ENCODE data around the gene EPS15. TPM values are rescaled to one million over a fixed set of nuclear protein-coding genes. Genes with fewer than 3 reads are reported as not detected.
"Not testable (repeated sequence)": the region's sequence is repeated elsewhere in the genome, so short reads cannot be mapped to it uniquely, and the experiment has no call there.

EPS15 gene
- total RNA-seq, 1 donor from 2014 or later: 88.5 TPM

GRCh38 chr1:51473331-51474115, 45.5 kb downstream of the EPS15 start:
- no peaks in the 10 kb centered on the region for H3K27me3 ChIP-seq
- peaks cover 28% of the 10 kb centered on the region for H3K4me1 ChIP-seq
- intact Hi-C loops (cut with DNase I): no loop called here
- DNase-seq (no peak), ATAC-seq (peak; percentile 46)
- H3K27ac ChIP-seq: no peak overlapping the region
- H3K36me3 ChIP-seq: peaks cover 28% of the 10 kb centered on the region
- TF ChIP-seq CTCF (IDR thresholded peaks at IDR 0.05): no peak
- no peaks in the 10 kb centered on the region for H3K9me3 ChIP-seq
- no peak overlapping the region for H3K4me3 ChIP-seq

DNA sequence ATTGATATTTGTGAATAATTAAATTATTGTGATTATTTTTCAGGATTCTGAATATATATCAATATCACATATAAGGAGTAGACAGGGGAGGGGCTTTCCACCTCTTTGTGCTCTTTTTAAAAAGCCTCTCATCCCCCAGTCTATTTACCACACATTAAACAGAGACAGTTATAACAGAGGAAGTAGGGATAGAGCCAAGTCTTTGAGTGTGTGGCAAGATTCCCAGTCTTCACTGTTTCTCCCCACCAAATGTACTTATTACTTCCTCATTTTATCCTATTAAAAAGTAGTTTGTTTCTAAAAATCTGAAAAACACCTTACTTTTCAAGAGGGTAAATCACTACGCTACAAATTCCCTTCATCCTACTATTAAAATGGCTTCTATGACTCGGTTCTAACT, 46.7 kb downstream of the EPS15 start:
- DNase-seq (no peak), ATAC-seq (peak; percentile 66)
- H3K27me3 ChIP-seq: no peaks in the 10 kb centered on the region
- H3K36me3 ChIP-seq: peaks cover 28% of the 10 kb centered on the region
- no peak overlapping the region for H3K4me3 ChIP-seq
- no peaks in the 10 kb centered on the region for H3K9me3 ChIP-seq
- no peak for TF ChIP-seq CTCF (IDR thresholded peaks at IDR 0.05)
- peak overlapping the region; percentile 43 for H3K27ac ChIP-seq
- peaks cover 28% of the 10 kb centered on the region for H3K4me1 ChIP-seq
- intact Hi-C loops (cut with DNase I): no loop called here

DNA sequence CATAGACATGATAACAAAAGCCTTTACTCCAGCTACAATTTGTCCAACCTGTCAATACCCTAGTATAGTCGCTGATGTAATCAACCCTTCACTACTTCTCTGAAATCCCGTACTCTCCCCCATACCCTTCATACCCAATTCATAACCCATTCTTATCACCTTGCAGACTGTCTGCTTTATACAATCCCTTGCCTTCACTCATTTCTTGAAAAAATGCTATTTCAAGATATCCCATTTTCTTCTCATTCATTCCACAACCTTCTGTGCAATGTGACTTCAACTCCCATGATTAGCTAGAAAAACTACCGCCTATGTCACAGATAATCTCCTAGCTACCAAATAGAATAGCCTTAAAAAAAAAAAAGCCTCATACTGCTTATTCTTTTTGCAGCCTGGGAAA, 49.5 kb downstream of the EPS15 start:
- ATAC-seq (no peak), DNase-seq (no peak)
- no peaks in the 10 kb centered on the region for H3K27me3 ChIP-seq
- TF ChIP-seq CTCF (IDR thresholded peaks at IDR 0.05): no peak
- intact Hi-C loops (cut with DNase I): no loop called here
- H3K9me3 ChIP-seq: no peaks in the 10 kb centered on the region
- peaks cover 35% of the 10 kb centered on the region for H3K36me3 ChIP-seq
- H3K4me3 ChIP-seq: no peak overlapping the region
- no peak overlapping the region for H3K27ac ChIP-seq
- peaks cover 28% of the 10 kb centered on the region for H3K4me1 ChIP-seq

DNA sequence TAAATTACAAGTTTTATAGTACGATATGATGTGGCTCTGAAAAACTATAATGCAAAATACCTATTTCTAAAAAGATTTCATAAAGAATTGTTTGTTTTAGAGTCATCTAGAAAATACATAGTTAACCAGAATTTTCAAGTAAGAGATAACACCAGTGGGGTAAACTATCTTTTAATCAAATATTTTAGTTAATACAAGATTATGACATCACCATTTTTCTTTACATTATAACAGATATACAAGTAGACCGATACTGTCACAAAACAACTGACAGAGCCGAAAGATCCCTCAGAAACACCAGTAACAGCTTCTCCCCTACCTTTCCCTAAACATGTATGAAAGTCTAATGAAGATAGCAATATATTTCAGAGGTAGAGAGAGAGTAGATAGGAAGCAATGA, 54.2 kb downstream of the EPS15 start:
- intact Hi-C loops (cut with DNase I): no loop called here
- no peak for DNase-seq
- no peak overlapping the region for H3K4me3 ChIP-seq
- H3K9me3 ChIP-seq: no peaks in the 10 kb centered on the region
- no peak overlapping the region for H3K27ac ChIP-seq
- H3K4me1 ChIP-seq: no peaks in the 10 kb centered on the region
- ATAC-seq: no peak
- H3K27me3 ChIP-seq: no peaks in the 10 kb centered on the region
- TF ChIP-seq CTCF (IDR thresholded peaks at IDR 0.05): no peak
- H3K36me3 ChIP-seq: peaks cover 42% of the 10 kb centered on the region

- no peaks in the 10 kb centered on the region for H3K27me3 ChIP-seq
- peaks cover 44% of the 10 kb centered on the region for H3K36me3 ChIP-seq
- H3K9me3 ChIP-seq: no peaks in the 10 kb centered on the region
- H3K27ac ChIP-seq: no peak overlapping the region
- H3K4me1 ChIP-seq: no peaks in the 10 kb centered on the region
- intact Hi-C loops (cut with DNase I): no loop called here
- H3K4me3 ChIP-seq: no peak overlapping the region
- ATAC-seq (no peak), DNase-seq (no peak)
- no peak for TF ChIP-seq CTCF (IDR thresholded peaks at IDR 0.05)
Measured at GRCh38 chr1:51463561-51463960, 55.5 kb downstream of the EPS15 start.

DNA sequence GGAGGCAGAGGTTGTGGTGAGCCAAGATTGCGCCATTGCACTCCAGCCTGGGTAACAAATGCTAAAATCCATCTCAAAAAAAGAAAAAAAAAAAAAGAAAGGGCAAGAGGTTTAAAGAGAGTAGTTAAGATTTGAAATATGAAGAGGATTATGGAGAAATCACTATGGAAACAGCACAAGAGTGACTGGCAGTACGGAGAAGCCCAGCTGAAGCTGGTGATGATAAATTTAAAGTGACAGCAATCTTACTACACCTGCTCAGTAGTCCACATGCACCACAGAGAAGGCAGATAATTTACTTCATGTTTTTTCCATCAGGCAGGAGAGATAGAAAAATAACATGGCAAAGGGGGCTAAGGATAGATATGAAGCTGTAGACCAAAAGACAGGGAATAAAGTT, 56.8 kb downstream of the EPS15 start:
- peaks cover 54% of the 10 kb centered on the region for H3K36me3 ChIP-seq
- H3K9me3 ChIP-seq; H3K4me3 ChIP-seq; ATAC-seq; H3K27ac ChIP-seq; intact Hi-C loops (cut with DNase I); DNase-seq; H3K4me1 ChIP-seq; H3K27me3 ChIP-seq: not testable (repeated sequence)
